GM19240 (cell line): Measurements from ENCODE around the gene SPDYE3.

Source experiments
- DNase-seq: peaks from one replicate; pipeline ENCODE4 v3.0.0; 2011; ENCODE audit warnings: low spot score; ENCODE audit not compliant: insufficient read length

The SPDYE3 gene

DNA sequence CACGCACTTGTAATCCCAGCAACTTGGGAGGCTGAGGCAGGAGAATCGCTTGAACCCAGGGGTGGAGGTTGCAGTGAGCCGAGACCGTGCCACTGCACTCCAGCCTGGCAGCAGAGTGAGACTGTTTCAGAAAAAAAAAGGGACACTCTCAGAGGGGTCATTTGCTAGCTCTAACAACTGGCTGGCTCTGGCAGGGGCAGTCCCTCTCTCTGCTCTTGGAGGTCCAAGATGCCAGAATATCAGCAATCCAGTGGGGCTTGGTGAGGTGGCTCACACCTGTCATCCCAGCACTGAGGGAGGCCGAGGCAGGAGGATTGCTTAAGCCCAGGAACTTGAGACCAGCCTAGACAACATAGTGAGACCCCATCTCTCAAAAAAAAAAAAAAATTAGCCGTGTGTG lies 63.2 kb downstream of the SPDYE3 start:
- no peak for DNase-seq

DNA sequence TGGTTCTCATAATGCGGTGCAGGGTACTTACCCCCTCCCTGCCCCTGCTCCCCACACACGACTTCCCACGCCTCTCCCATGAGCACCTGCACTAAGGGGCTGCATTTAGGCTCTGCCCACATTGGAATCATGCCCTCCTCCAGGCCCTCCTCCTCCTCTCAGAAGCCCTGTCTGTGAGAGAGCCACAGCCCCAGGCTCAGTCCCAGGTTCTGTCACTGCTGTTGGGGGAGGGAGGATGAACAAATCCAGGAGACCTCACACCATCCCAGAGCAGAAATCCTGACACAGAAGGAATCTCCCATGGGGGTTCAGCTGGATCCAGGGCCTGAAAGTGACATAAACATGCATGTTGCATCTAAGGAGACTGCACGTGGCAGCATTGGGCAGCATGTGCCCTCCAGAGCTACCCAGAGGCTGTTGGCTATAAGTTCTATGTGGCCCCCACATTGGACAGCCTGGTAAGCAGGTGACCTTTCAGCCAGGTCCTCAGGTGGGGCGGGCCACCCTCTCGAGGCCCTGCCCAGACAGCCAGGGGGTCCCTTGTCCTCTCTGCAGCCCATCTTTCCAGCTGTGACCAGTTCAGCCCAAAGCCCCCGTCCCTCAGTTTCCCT lies 64.2 kb downstream of the SPDYE3 start:
- no peak for DNase-seq
